ENCODE measurements around the gene UGT1A10. TPM values are rescaled to one million over a fixed set of nuclear protein-coding genes. Genes with fewer than 3 reads are reported as not detected.

UGT1A10 gene
- total and polyA plus RNA-seq, 10 of the 15 experiments (the other 5 are each of a cell fraction or from before 2014, with no cell fraction given), result not detected

DNA sequence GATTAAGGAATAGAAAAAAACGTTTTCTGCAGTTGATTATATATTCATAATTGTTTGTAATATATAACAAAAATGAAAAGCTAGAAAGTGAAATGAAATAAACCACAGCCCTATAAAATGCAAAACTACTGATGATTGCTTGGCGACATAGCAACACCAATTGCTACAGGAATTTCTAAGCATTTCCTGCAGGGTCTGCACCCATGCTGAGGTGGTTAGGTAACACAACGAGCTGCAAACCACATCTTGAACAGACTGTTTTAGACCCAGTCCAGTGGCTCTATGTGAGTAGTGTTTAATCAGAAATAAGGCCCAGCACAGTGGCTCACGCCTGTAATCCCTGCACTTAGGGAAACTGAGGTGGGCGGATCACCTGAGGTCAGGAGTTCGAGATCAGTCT, 18.3 kb downstream of the UGT1A10 start:
- no peak for DNase-seq (ENCODE audit: low read depth, low spot score)
- no TSS peak for BruUV-seq (replicated peaks)
- H4K20me1 ChIP-seq (ENCODE audit: control insufficient read depth, insufficient read depth), result no peaks in the 10 kb centered on the region
- H3K4me2 ChIP-seq (ENCODE audit: control insufficient read depth, insufficient read depth), result no peak overlapping the region
- no peaks in the 10 kb centered on the region for H3K79me2 ChIP-seq (ENCODE audit: control insufficient read depth, insufficient read depth, low read length)
- H3K4me1 ChIP-seq (ENCODE audit: control insufficient read depth, insufficient read depth, low read length), result no peaks in the 10 kb centered on the region
- no peak overlapping the region for H3K9ac ChIP-seq (ENCODE audit: control insufficient read depth, insufficient read depth, low read length)
- SMC1A ChIA-PET (ENCODE audit: uncharacterized antibody, unreplicated experiment), result interaction anchor here (1.3 kb wide), 1 partner anchor 44 kb away, joined by 3 read pairs; no protein-coding TSS in a partner anchor
- peaks cover 2% of the 10 kb centered on the region; the same call in 1 of the 3 replicates for H3K9me3 ChIP-seq (replicated peaks; ENCODE audit: control insufficient read depth, insufficient read depth, low read length)
- no peak for ATAC-seq
- 30% methylated on average over 6 of the region's 6 CpGs for WGBS (ENCODE audit: insufficient coverage, insufficient replicate concordance, low lambda C conversion rate, missing lambda C conversion rate)
- H2AFZ ChIP-seq (ENCODE audit: control insufficient read depth, low read depth, low read length), result no peak overlapping the region
- POLR2A ChIA-PET, result no interaction called here
- CTCF ChIA-PET, result no interaction called here
- RAD21 ChIA-PET (ENCODE audit: unreplicated experiment), result no interaction called here
- H3K27ac ChIP-seq (ENCODE audit: control insufficient read depth, insufficient read depth), result no peak overlapping the region
- intact Hi-C loops (cut with micrococcal nuclease; ENCODE audit: unreplicated experiment), result no loop called here
- no peak for FAIRE-seq
- H3K36me3 ChIP-seq (ENCODE audit: control insufficient read depth in 2 of 2, insufficient read depth in 2 of 2, low read length in 1 of 2), result no peaks in the 10 kb centered on the region
- H3K4me3 ChIP-seq, result no peak overlapping the region
- in situ Hi-C loops (cut with MboI), result no loop called here
- H3K27me3 ChIP-seq (replicated peaks in 1 of 2; ENCODE audit: control insufficient read depth in 2 of 2, insufficient read depth in 2 of 2, low read length in 1 of 2), result no peaks in the 10 kb centered on the region
- TF ChIP-seq, protein P1, sequence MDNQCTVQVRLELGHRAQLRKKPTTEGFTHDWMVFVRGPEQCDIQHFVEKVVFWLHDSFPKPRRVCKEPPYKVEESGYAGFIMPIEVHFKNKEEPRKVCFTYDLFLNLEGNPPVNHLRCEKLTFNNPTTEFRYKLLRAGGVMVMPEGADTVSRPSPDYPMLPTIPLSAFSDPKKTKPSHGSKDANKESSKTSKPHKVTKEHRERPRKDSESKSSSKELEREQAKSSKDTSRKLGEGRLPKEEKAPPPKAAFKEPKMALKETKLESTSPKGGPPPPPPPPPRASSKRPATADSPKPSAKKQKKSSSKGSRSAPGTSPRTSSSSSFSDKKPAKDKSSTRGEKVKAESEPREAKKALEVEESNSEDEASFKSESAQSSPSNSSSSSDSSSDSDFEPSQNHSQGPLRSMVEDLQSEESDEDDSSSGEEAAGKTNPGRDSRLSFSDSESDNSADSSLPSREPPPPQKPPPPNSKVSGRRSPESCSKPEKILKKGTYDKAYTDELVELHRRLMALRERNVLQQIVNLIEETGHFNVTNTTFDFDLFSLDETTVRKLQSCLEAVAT (IDR thresholded peaks at IDR 0.05), result no peak
- TF ChIP-seq CBFB (IDR thresholded peaks at IDR 0.05; ENCODE audit: low read depth) (no peak), SUPT20H (IDR thresholded peaks at IDR 0.05; ENCODE audit: borderline replicate concordance, control insufficient read depth, low read depth, low read length) (no peak), CEBPB (IDR thresholded peaks at IDR 0.05; ENCODE audit: borderline replicate concordance in 1 of 2, low read depth in 2 of 2, low read length in 2 of 2) (no peak), RUNX3 (IDR thresholded peaks at IDR 0.05; ENCODE audit: low read length) (no peak), IKZF2 (IDR thresholded peaks at IDR 0.05) (no peak), ZNF274 (IDR thresholded peaks at IDR 0.05; ENCODE audit: insufficient read depth, insufficient read length) (no peak), POLR2AphosphoS2 (IDR thresholded peaks at IDR 0.05; ENCODE audit: low read depth, low read length) (no peak), MEF2B (IDR thresholded peaks at IDR 0.05; ENCODE audit: partially characterized antibody, poor library complexity, severe bottlenecking) (no peak), ZSCAN29 (IDR thresholded peaks at IDR 0.05) (no peak)
- TF ChIP-seq, protein P2, sequence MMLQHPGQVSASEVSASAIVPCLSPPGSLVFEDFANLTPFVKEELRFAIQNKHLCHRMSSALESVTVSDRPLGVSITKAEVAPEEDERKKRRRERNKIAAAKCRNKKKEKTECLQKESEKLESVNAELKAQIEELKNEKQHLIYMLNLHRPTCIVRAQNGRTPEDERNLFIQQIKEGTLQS (IDR thresholded peaks at IDR 0.05; ENCODE audit: borderline replicate concordance, extremely low read depth, low read depth, low read length), result no peak
- TF ChIP-seq, protein P3, sequence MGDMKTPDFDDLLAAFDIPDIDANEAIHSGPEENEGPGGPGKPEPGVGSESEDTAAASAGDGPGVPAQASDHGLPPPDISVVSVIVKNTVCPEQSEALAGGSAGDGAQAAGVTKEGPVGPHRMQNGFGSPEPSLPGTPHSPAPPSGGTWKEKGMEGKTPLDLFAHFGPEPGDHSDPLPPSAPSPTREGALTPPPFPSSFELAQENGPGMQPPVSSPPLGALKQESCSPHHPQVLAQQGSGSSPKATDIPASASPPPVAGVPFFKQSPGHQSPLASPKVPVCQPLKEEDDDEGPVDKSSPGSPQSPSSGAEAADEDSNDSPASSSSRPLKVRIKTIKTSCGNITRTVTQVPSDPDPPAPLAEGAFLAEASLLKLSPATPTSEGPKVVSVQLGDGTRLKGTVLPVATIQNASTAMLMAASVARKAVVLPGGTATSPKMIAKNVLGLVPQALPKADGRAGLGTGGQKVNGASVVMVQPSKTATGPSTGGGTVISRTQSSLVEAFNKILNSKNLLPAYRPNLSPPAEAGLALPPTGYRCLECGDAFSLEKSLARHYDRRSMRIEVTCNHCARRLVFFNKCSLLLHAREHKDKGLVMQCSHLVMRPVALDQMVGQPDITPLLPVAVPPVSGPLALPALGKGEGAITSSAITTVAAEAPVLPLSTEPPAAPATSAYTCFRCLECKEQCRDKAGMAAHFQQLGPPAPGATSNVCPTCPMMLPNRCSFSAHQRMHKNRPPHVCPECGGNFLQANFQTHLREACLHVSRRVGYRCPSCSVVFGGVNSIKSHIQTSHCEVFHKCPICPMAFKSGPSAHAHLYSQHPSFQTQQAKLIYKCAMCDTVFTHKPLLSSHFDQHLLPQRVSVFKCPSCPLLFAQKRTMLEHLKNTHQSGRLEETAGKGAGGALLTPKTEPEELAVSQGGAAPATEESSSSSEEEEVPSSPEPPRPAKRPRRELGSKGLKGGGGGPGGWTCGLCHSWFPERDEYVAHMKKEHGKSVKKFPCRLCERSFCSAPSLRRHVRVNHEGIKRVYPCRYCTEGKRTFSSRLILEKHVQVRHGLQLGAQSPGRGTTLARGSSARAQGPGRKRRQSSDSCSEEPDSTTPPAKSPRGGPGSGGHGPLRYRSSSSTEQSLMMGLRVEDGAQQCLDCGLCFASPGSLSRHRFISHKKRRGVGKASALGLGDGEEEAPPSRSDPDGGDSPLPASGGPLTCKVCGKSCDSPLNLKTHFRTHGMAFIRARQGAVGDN (IDR thresholded peaks at IDR 0.05), result no peak
- TF ChIP-seq, protein P4, sequence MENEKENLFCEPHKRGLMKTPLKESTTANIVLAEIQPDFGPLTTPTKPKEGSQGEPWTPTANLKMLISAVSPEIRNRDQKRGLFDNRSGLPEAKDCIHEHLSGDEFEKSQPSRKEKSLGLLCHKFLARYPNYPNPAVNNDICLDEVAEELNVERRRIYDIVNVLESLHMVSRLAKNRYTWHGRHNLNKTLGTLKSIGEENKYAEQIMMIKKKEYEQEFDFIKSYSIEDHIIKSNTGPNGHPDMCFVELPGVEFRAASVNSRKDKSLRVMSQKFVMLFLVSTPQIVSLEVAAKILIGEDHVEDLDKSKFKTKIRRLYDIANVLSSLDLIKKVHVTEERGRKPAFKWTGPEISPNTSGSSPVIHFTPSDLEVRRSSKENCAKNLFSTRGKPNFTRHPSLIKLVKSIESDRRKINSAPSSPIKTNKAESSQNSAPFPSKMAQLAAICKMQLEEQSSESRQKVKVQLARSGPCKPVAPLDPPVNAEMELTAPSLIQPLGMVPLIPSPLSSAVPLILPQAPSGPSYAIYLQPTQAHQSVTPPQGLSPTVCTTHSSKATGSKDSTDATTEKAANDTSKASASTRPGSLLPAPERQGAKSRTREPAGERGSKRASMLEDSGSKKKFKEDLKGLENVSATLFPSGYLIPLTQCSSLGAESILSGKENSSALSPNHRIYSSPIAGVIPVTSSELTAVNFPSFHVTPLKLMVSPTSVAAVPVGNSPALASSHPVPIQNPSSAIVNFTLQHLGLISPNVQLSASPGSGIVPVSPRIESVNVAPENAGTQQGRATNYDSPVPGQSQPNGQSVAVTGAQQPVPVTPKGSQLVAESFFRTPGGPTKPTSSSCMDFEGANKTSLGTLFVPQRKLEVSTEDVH (IDR thresholded peaks at IDR 0.05; ENCODE audit: low read depth, partially characterized antibody), result no peak

All from GM12878 (cell line).